Mammary epithelial cell (primary cell): ENCODE results near the gene METTL14.

Experiments
- EZH2 ChIP-seq: IDR thresholded peaks from 2 replicates; pipeline ENCODE4 v1.6.1; 2012; ENCODE audit warnings: low read length, inconsistent platforms, borderline replicate concordance
- TF ChIP-seq, protein P1 (sequence below), 2 donors: IDR thresholded peaks in 1 of 2; conservative IDR thresholded peaks in 1 of 2; 2 replicates each; pipeline ENCODE4 v1.5.1; 2011 to 2012; ENCODE audit warnings: inconsistent platforms in 2 of 2, low read length in 2 of 2, mild to moderate bottlenecking in 2 of 2, control low read depth in 1 of 2, low read depth in 1 of 2; ENCODE audit not compliant: insufficient read depth in 1 of 2; ENCODE audit errors: extremely low read depth in 1 of 2

DNA sequence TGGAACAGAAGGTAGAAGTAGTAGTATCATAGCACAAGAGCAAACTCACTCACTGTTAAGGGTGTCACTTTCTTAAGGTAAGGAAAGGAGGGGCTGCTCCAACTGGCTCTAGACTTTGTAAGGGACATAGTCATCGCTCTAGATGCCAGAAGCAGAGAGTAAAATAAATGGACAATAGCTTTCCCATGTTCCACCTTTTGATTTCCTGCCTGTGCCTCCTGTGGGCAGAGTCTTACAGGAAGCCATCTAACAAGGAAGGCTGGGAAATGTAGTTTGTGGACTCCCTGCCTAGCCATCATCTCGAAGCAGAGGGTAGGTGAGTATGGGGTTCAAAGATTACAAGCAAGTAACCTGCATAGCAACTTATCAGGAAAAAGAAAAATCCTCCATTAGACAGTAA is 1.7 kb upstream of the METTL14 start:
- TF ChIP-seq, protein P1, sequence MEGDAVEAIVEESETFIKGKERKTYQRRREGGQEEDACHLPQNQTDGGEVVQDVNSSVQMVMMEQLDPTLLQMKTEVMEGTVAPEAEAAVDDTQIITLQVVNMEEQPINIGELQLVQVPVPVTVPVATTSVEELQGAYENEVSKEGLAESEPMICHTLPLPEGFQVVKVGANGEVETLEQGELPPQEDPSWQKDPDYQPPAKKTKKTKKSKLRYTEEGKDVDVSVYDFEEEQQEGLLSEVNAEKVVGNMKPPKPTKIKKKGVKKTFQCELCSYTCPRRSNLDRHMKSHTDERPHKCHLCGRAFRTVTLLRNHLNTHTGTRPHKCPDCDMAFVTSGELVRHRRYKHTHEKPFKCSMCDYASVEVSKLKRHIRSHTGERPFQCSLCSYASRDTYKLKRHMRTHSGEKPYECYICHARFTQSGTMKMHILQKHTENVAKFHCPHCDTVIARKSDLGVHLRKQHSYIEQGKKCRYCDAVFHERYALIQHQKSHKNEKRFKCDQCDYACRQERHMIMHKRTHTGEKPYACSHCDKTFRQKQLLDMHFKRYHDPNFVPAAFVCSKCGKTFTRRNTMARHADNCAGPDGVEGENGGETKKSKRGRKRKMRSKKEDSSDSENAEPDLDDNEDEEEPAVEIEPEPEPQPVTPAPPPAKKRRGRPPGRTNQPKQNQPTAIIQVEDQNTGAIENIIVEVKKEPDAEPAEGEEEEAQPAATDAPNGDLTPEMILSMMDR (conservative IDR thresholded peaks at IDR 0.05 in 1 of 2, IDR thresholded peaks at IDR 0.05 in 1 of 2; ENCODE audit: extremely low read depth in 1 of 2, insufficient read depth in 1 of 2, low read depth in 1 of 2, low read length in 2 of 2) = no peak
- TF ChIP-seq EZH2 = no peak
